ENCODE measurements around the gene ABHD8. TPM values are rescaled to one million over a fixed set of nuclear protein-coding genes. Genes with fewer than 3 reads are reported as not detected.

The ABHD8 gene
- total and polyA plus RNA-seq, 2 donors (not counting 1 experiment from before 2014, with no cell fraction given) = 5.2 to 7.2 TPM

GRCh38 chr19:17321655-17322489 lies 18.6 kb upstream of the ABHD8 start:
- Mint-ChIP-seq H3K27me3 (no peaks in the 10 kb centered on the region), H3K4me1 (no peaks in the 10 kb centered on the region), H3K9me3 (ENCODE audit: insufficient read depth) (no peaks in the 10 kb centered on the region), H3K27ac (no peak overlapping the region), H3K4me3 (no peak overlapping the region)
- H4K20me1 ChIP-seq (ENCODE audit: control insufficient read depth, insufficient read depth, low read length, poor library complexity, severe bottlenecking) = peaks cover 25% of the 10 kb centered on the region
- DNase-seq (no peak), ATAC-seq (ENCODE audit: low read depth) (no peak)
- no peak overlapping the region for H3K9ac ChIP-seq (ENCODE audit: low read length)
- peaks cover 0 to 3% of the 10 kb centered on the region in 2 donors for H3K4me1 ChIP-seq (ENCODE audit: control insufficient read depth in 2 of 2, insufficient read depth in 2 of 2, low read length in 2 of 2)
- H3K36me3 ChIP-seq (replicated peaks in 1 of 2; ENCODE audit: control extremely low read depth in 1 of 2, control insufficient read depth in 1 of 2, extremely low read depth in 1 of 2, insufficient read depth in 2 of 2, low read length in 1 of 2) = peaks cover 0 to 12% of the 10 kb centered on the region in 2 experiments
- no peak overlapping the region for H3K4me2 ChIP-seq (replicated peaks; ENCODE audit: low read depth, low read length, poor library complexity, severe bottlenecking)
- no peaks in the 10 kb centered on the region for H3K27me3 ChIP-seq (replicated peaks in 1 of 4; ENCODE audit: control extremely low read depth in 1 of 4, control insufficient read depth in 3 of 4, insufficient read depth in 4 of 4, low read length in 3 of 4)
- intact Hi-C loops (cut with micrococcal nuclease) = no loop called here
- H2AFZ ChIP-seq (ENCODE audit: insufficient read depth, low read depth, low read length, poor library complexity, severe bottlenecking) = no peak overlapping the region
- ChIA-PET POLR2A (no interaction called here), CTCF (interaction anchor here (1.0 to 1.5 kb wide), 2 partner anchors 9 to 24 kb away, joined by 3 read pairs; no protein-coding TSS in a partner anchor)
- H3K4me3 ChIP-seq (ENCODE audit: control extremely low read depth in 1 of 5, extremely low read depth in 1 of 5, insufficient read depth in 1 of 5, low read depth in 2 of 5, low read length in 4 of 5) = no peak overlapping the region
- H3K79me2 ChIP-seq (ENCODE audit: control insufficient read depth, insufficient read depth, low read length) = no peaks in the 10 kb centered on the region
- H3K27ac ChIP-seq (ENCODE audit: low read length in 2 of 2) = no peak overlapping the region
- H3K9me3 ChIP-seq (ENCODE audit: control extremely low read depth in 1 of 3, control insufficient read depth in 2 of 3, insufficient read depth in 1 of 3, low read length in 2 of 3) = no peaks in the 10 kb centered on the region
- WGBS (ENCODE audit: insufficient coverage) = 89% methylated on average over 19 of the region's 19 CpGs
- TF ChIP-seq EZH2 (IDR thresholded peaks at IDR 0.05; ENCODE audit: borderline replicate concordance, insufficient read depth, low read depth, low read length, poor library complexity, severe bottlenecking) (no peak), CTCF (IDR thresholded peaks at IDR 0.05) (no peak)

GRCh38 chr19:17320435-17320834 lies 17.2 kb upstream of the ABHD8 start:
- no peaks in the 10 kb centered on the region for H3K27me3 ChIP-seq (replicated peaks in 1 of 4; ENCODE audit: control extremely low read depth in 1 of 4, control insufficient read depth in 3 of 4, insufficient read depth in 4 of 4, low read length in 3 of 4)
- no peak for ATAC-seq (ENCODE audit: low read depth)
- intact Hi-C loops (cut with micrococcal nuclease) = no loop called here
- no peaks in the 10 kb centered on the region for H3K9me3 ChIP-seq (ENCODE audit: control extremely low read depth in 1 of 3, control insufficient read depth in 2 of 3, insufficient read depth in 1 of 3, low read length in 2 of 3)
- H3K4me2 ChIP-seq (replicated peaks; ENCODE audit: low read depth, low read length, poor library complexity, severe bottlenecking) = no peak overlapping the region
- H2AFZ ChIP-seq (ENCODE audit: insufficient read depth, low read depth, low read length, poor library complexity, severe bottlenecking) = no peak overlapping the region
- ChIA-PET CTCF (interaction anchor here (1.0 kb wide), 1 partner anchor 25 kb away, joined by 3 read pairs; no protein-coding TSS in a partner anchor), POLR2A (no interaction called here)
- Mint-ChIP-seq H3K27me3 (no peaks in the 10 kb centered on the region), H3K4me1 (no peaks in the 10 kb centered on the region), H3K27ac (no peak overlapping the region), H3K4me3 (no peak overlapping the region), H3K9me3 (ENCODE audit: insufficient read depth) (no peaks in the 10 kb centered on the region)
- WGBS (ENCODE audit: insufficient coverage) = 84% methylated on average over 11 of the region's 11 CpGs
- peaks cover 0 to 19% of the 10 kb centered on the region in 2 experiments for H3K36me3 ChIP-seq (replicated peaks in 1 of 2; ENCODE audit: control extremely low read depth in 1 of 2, control insufficient read depth in 1 of 2, extremely low read depth in 1 of 2, insufficient read depth in 2 of 2, low read length in 1 of 2)
- peaks cover 33% of the 10 kb centered on the region for H4K20me1 ChIP-seq (ENCODE audit: control insufficient read depth, insufficient read depth, low read length, poor library complexity, severe bottlenecking)
- no peak overlapping the region for H3K9ac ChIP-seq (ENCODE audit: low read length)
- H3K4me3 ChIP-seq (ENCODE audit: control extremely low read depth in 1 of 5, extremely low read depth in 1 of 5, insufficient read depth in 1 of 5, low read depth in 2 of 5, low read length in 4 of 5) = no peak overlapping the region
- H3K79me2 ChIP-seq (ENCODE audit: control insufficient read depth, insufficient read depth, low read length) = peaks cover 2% of the 10 kb centered on the region
- no peak for TF ChIP-seq EZH2 (IDR thresholded peaks at IDR 0.05; ENCODE audit: borderline replicate concordance, insufficient read depth, low read depth, low read length, poor library complexity, severe bottlenecking)
- TF ChIP-seq CTCF (IDR thresholded peaks at IDR 0.05) = no peak
- peaks cover 0 to 3% of the 10 kb centered on the region in 2 donors for H3K4me1 ChIP-seq (ENCODE audit: control insufficient read depth in 2 of 2, insufficient read depth in 2 of 2, low read length in 2 of 2)
- no peak overlapping the region for H3K27ac ChIP-seq (ENCODE audit: low read length in 2 of 2)
- peak; percentile 2 for DNase-seq
